Activated CD8-positive, alpha-beta memory T cell treated with anti-CD3 and anti-CD28 coated beads for 36 hours (primary cell): ENCODE data around the gene UQCC2. TPM values are rescaled to one million over a fixed set of nuclear protein-coding genes. Genes with fewer than 3 reads are reported as not detected.

Experiments
- CTCF ChIA-PET: fragments of 350-600 bp; sonication (Branson Sonifier 250); formaldehyde crosslinking; loops from one replicate; lab custom pipeline; 2021; ENCODE audit warnings: antibody characterized with exemption; lab: Charles Lee
- POLR2A ChIA-PET: fragments of 350-600 bp; sonication (Branson Sonifier 250); formaldehyde crosslinking; loops from one replicate; lab custom pipeline; 2021; ENCODE audit warnings: antibody characterized with exemption; lab: Charles Lee
- total RNA-seq, 2 experiments: library from RNA; stranded (reverse); gene quantifications; one replicate each; pipeline ENCODE4 v1.2.3, GENCODE V29; 2021

Gene UQCC2
- total RNA-seq, 2 experiments from 2014 or later, result 150 to 154 TPM

DNA sequence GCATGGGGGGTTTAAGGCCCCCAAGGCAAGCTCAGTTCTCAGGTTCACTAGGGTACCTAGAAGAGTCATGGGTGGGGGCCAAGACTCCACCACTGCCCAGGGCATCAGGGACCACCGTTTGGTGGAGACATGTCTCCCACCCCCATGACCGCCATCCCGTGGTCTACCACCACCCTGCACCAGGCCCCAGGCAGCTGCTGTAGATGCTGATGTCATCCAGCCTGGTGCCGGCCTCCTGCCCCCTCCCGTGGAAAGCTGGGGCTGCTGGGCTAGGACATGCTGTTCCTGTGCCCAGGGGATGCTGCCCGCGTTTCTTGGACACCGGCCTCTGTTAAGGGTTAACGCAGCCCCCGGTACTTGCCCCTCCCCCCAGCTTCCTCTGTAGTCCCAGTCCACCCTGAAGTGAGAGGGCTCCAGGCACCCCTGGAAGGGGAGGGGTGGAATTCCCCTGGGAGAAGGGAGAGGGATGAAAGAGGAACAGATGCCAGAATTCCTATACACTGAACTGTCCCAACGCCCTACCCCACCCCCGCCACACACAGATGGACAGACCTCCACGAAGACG lies 34.6 kb upstream of the UQCC2 start:
- POLR2A ChIA-PET, result no interaction called here
- CTCF ChIA-PET, result interaction anchor here (1.0 to 1.1 kb wide), 2 partner anchors 165 to 281 kb away, joined by 3 to 4 read pairs; no protein-coding TSS in a partner anchor

DNA sequence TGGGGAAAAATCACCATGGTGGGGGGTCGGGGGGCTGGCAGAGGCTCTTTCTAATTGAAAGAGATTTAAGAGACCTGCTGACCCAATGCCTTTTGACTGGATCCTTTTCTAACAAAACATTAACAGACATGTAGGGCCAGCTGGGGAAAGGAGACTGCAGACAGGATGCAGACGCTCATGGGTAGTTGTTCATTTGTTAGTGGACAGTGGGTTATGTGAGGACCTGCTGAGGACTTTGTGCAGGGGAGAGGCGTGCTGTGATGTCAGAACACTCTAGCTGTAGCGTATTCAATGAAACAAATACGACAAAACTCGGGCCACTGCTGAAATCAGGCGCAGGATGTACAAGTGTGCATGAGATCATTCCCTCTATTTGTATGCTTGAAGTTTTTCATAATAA lies 34.0 kb upstream of the UQCC2 start:
- CTCF ChIA-PET, result interaction anchor here (1.0 to 2.2 kb wide), 3 partner anchors 34 to 282 kb away, joined by 3 to 9 read pairs (median 4); partner anchors contain the start of gene UQCC2
- POLR2A ChIA-PET, result no interaction called here

DNA sequence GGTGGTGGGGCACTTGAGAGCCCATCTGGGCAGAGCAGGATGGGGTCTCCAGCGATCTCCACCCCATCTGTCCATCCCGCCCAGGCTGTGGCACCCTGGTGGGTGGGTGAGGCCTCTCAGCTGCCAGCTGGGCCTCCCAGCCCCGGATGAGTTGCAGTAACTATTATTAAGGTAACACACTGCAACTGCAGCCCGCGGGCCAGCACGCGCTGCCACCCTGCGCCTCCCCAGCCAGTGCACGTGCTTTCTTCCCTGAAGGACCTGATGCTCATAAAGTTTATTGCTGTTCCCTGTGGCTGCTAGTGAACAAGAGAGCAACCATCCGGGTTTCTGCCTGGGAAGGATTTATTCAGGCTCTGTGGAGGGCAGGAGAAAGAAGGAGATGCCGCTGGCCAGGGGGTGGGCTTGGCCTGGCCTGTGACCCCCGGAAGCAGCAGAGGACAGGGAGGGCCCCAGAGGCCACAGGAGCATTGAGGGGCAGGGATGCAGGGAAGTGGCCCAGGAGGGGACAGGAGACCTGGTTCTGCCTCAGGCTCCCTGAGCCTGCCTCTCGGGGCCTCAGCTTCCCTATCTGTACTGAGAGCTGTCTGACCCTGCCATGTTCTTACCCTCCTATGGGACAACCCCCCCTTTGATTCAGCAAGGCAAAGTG lies 33.5 kb upstream of the UQCC2 start:
- POLR2A ChIA-PET, result no interaction called here
- CTCF ChIA-PET, result interaction anchor here (0.6 to 2.2 kb wide), 10 partner anchors 9 to 419 kb away, joined by 3 to 9 read pairs (median 3); partner anchors contain the start of gene UQCC2

DNA sequence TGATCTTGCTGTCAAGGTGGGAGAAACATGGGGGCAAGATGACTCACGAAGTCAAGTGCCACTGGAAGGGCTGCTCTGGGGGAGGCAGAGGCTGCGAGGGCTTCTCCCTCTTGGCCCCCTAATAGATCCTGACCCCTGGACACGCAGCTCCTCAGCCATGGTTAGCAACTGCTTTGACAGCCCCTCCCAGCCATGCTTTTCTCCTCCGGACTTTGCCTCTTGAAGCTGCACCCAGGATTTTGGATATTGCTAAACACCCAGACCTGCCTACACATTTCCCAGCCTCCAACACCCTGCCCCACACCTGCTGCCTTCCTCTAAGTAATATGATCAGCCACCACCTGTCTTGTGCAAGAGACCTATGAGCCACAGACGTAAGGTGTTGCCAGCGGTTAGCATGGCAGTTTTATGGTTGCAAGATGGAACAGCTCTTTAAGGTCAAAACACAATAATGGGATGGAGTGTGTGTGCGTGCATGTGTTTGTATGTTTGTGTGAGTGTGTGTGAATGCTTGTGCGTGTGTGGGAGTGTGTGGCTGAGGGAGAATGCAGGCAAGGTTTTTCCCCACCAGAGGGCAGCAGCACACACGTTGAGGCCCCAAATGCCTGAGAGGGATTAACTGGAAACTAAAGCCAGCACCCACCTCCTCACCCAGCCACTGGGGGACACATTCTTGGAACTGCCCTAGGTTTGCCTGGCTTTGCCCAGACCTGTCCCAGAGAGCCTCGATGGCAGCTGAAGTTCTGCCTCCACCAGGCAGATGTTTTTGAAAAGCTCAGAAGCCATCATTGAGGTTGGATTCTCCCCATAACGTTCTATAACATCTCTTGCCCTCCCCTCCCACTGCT lies 32.7 kb upstream of the UQCC2 start:
- ChIA-PET CTCF (interaction anchor here (0.6 to 2.2 kb wide), 16 partner anchors 9 to 468 kb away, joined by 3 to 9 read pairs (median 3); partner anchors contain the start of gene UQCC2), POLR2A (no interaction called here)

DNA sequence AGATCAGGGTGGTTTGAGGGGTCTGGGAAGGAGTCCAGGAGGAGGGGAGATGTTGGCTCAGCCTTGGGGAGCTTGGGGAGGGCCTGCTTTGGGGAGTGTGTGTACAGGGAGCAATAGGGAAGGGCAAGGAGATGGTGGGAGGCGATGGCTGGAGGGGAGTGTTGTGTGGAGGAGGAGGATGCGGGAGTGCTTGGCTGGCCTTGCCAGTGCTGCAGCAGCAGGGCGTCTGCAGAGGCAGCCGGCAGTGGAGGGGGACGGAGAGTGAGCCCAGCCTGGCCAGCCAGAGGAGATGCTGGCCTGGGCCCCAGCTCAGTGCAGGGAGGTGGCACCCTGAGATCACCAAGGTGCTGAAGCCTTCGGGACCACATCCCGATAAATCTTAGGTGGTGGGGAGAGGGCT lies 31.3 kb upstream of the UQCC2 start:
- POLR2A ChIA-PET, result interaction anchor here (0.5 kb wide), 1 partner anchor 38 kb away, joined by 7 read pairs; no protein-coding TSS in a partner anchor
- CTCF ChIA-PET, result interaction anchor here (0.7 to 1.3 kb wide), 3 partner anchors 26 to 285 kb away, joined by 3 to 4 read pairs (median 3); no protein-coding TSS in a partner anchor

DNA sequence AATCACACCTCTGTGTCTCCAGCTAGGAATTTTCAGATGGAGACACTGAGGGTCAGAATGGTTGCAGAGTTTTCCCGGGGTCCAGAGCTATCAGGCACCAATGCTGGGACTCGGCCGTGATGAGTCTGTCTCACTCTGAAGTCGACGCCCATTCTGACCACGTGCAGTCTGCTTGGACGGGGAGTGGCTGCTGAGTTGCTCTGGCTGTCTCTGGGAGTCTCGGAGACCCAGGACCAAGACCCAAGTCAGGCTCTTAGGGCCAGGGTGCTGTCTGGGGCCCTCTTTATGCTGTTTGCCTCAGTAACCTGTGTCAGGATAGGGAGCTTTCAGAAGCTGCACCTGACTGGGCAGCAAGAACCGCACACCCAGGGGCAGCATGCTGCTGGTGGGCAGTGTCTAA lies 30.6 kb upstream of the UQCC2 start:
- ChIA-PET POLR2A (no interaction called here), CTCF (no interaction called here)

DNA sequence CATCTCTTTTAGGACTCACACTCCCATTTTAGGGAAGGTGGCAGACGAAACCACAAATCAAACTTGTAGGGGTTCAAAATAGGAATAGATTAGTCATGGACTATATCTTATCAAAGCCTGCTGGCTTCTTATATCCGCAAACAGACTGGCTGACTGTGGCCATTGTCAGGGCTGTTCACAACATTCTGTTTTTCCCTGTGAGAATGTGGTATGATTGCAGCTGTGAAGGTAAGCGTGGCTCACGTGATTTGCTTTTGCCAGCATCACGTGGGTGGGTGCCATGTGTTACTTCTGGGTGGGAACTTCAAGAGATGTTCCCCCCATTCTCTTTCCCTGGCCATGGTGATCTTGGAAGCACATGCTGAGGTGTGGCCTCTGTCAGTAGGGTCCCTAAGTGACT lies 29.3 kb upstream of the UQCC2 start:
- ChIA-PET CTCF (interaction anchor here (0.6 to 1.7 kb wide), 2 partner anchors 9 to 189 kb away, joined by 3 to 4 read pairs; no protein-coding TSS in a partner anchor), POLR2A (no interaction called here)

DNA sequence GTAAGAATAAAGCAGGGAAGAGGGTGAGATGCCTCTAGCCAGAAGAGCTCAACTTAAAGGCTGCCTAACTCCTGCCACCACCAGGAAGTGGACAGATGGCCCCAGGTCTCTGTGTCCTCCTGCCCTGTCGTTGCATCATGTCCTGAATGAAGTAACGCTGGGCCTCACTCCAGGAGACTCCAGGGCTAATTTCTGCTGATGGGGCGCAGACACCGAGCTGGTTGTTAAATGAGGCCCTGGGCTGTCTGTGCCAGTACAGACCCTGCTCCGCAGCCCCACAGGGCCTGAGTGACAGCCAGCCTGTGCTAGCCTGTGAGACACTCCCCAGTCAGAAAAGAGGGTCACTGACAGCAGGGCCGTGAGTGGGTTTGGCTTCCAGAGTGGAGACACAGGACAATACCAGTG lies 28.7 kb upstream of the UQCC2 start:
- CTCF ChIA-PET, result interaction anchor here (1.7 kb wide), 1 partner anchor 10 kb away, joined by 3 read pairs; no protein-coding TSS in a partner anchor
- POLR2A ChIA-PET, result no interaction called here

DNA sequence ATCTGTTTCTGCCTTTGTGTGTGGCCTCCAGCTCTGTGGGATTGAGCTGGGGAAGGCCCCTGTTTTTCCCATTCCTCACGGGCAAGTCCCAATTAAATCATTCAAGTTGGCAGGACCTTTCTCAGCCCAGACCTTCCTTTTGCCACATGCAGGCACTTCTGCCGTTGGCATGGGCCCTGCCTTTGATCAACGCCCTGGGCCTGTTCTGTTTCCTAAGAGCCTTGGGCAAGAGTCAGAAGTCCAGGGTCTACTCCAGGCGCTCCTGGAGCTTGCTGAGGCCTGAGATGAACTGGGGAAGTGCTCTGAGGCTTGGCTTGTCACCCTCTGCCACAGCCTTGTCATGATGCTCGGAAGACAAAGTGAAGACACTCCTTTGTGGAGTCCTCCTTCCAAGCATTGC lies 28.1 kb upstream of the UQCC2 start:
- POLR2A ChIA-PET, result no interaction called here

DNA sequence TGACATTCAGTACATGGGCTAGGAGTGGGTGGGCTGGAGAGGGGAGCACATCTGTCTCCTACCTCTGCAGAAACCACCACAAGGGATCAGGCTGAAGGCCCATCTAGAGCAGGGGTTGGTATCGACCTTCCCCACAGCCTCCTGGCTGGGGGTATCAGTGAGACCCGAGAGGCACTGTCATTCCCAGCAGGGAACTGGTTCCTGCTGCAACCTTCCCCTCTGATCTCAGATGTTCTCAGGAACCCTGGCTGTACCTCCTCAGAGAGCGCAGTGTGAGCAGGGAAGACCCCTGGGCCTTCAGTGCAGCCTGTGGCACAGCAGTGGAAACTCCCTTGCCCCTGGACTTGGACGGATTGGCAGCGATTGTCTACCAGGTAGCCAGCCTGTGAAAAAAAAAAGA lies 27.4 kb upstream of the UQCC2 start:
- POLR2A ChIA-PET, result no interaction called here

More for the DNA sequence above, 28.1 kb upstream of the UQCC2 start:
- CTCF ChIA-PET, result interaction anchor here (1.7 kb wide), 1 partner anchor 10 kb away, joined by 3 read pairs; no protein-coding TSS in a partner anchor

DNA sequence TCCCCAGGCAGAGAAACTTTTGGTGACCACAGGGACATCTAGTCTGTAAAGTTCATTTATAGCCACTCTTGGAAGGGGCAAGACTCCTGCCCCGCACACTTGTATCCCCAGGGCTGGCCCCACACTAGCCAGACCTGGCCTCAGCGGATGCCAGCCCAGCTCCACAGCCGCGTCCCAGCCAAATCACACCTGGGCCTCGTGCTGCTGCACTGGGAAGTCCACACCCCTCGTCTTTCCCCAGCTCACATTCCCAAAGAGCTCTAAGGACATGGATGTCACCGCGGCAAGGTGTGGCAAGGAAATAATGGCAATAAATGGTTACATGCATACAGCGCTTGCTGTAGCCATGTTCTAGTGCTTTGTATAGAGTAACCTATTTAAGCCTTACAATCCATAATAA lies 26.7 kb upstream of the UQCC2 start:
- POLR2A ChIA-PET, result no interaction called here
- CTCF ChIA-PET, result interaction anchor here (0.6 kb wide), 1 partner anchor 462 kb away, joined by 3 read pairs; no protein-coding TSS in a partner anchor

More for the DNA sequence above, 27.4 kb upstream of the UQCC2 start:
- CTCF ChIA-PET, result no interaction called here

DNA sequence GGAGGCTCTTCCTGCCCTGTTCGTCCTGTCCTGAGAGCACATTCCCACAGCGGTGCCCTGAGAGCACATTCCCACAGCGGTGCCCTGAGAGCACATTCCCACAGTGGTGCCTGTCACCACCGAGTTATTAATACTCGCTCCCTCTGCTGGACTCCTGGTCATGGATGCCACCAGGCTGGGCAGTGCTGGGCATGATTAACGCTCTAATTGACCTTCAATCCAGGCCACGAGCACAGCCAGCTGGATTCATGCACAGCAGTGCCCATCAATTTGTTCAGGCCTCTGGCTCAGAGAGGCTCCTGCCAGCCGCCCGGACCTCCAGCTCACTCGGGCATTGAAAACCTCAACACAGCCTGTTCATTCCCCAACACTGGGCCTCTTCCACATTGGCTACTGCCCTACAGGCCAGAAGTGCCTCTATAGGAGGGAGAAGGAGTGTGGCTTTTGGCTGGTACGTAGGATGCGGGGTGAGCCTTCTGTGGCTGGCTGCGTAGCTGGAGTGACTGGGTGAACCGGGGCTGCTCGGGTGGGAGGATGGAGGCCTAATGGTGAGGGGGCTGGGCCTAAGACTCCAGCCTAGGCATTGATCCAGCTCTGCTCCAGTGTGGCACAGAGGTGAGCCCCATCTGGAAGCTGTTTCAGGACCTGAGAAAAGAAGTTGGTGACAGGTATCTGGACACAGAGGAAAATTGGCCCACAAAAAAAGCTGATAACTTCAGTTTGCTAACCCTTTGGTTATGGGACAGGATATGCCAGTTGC lies 25.9 kb upstream of the UQCC2 start:
- POLR2A ChIA-PET, result no interaction called here
- CTCF ChIA-PET, result interaction anchor here (0.6 kb wide), 1 partner anchor 462 kb away, joined by 3 read pairs; no protein-coding TSS in a partner anchor

DNA sequence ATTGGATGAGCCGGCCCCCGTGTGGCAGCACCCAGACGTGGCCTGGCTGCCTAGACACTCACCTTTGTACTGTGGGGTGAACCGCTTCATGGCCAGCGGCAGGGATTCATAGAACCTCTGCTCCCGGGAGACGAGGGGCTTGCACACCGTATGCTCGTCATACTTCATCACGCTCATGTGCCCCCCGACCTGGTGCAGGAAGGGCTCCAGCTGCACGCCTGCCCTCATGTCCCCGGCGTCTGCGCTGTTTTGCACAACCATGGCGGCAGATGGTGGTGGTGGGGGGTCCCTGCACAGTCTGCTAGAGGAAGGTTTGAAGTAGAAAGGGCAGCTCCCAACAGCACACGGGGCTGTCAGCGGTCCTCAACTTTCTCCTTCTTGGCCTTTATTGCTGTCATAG lies 23.7 kb upstream of the UQCC2 start:
- ChIA-PET POLR2A (no interaction called here), CTCF (interaction anchor here (1.3 kb wide), 1 partner anchor 9 kb away, joined by 4 read pairs; no protein-coding TSS in a partner anchor)

DNA sequence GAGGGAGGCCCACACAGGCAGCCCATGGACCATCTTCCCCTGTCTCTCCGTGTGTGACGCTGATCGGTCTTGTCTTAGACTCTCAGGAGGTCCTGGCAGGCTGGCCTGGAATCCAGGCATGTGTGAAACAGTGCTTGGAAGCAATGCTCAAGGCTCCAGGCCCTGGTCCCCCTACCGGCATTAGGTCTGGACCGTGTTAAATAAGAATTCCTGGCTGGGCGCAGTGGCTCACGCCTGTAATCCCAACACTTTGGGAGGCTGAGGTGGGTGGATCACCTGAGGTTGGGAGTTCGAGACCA lies 22.2 kb upstream of the UQCC2 start:
- ChIA-PET CTCF (no interaction called here), POLR2A (no interaction called here)

DNA sequence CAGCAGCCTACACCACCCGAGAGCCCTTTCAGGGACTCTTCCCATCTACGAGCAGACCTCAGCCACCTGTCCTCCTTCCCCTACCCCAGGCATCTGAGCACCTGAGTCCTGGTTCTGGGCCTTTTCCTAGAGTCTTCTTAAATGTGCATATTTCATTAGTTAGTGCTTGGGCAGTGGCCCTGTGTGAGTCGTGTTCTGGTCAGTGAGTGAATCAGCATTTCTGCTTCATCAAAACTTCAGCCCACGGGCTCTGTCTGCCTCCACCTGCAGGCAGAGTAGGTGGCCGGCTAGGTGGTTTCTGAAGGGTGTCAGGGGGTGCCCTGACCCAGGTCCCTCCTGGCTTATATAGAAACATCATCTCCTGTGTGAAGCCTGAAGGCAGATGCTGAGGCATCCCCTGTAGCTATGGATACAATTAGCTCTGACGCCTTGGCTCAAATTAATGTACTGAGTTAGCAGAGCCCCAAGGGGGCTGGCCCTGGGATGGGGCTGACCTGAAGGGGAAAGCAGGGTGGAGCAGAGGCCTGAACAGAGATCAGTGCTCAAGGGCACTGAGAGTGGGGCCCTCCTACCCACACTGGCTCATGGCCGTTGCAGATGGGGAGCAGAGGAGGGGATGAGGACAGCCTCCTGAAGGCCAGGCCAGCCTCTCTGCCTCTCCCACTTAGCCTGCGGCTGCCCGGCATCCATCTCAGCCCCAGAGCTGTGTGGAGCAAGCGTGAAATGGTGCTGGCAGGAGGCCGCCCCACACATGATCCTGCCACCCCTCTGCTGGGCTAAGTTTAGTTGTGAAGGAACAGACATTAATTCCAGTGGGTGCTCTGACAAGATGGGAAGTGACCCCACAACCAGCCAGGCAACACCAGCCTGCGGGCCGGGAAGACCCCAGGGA lies 21.6 kb upstream of the UQCC2 start:
- ChIA-PET POLR2A (interaction anchor here (0.6 kb wide), 1 partner anchor 214 kb away, joined by 3 read pairs; no protein-coding TSS in a partner anchor), CTCF (no interaction called here)

DNA sequence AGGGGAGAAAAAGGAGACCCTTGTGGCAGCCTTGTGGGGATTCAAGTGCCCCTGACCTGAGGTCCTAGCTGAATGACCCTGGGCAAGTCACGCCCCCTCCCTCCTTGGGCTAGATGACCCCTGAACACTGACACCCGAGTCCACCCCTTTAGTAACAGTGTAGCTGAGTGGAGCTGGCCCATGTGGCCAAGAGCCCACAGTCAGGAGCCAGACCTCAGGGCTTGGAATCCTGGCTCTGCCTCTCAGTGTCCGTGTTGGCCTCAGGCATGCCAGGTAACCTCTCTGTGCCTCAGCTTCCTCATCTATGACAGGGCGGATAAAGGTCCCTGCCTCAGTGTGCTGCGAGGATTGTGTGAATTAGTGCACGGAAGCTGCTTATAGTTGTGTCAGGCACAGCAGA lies 20.9 kb upstream of the UQCC2 start:
- POLR2A ChIA-PET, result interaction anchor here (0.6 kb wide), 1 partner anchor 214 kb away, joined by 3 read pairs; no protein-coding TSS in a partner anchor
- CTCF ChIA-PET, result no interaction called here

DNA sequence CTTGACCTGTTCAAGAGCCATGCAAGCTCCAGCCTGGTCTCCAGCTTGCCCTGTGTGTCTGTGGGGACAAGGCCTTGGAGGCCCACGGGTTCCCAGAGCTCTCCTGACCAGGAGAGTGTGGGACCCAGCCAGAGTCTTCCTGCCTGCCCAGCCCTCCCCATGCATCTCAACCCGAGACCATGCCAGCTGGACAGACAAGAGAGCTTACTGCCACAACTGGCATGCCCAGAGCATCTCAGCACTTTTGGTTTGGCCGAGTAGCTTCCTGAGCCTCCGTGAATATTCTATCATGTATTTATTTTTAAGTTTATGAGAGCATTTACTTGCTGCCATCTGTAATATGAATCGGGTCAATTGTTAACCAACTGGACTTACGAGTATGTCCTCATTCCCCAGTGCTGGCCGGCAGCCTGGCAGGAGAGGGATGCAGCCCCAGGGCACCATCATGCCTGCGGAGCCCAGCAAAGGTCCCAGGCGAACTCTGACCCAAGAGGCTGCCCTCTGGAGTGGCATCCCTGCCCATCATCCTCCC lies 20.3 kb upstream of the UQCC2 start:
- ChIA-PET CTCF (interaction anchor here (1.2 kb wide), 1 partner anchor 10 kb away, joined by 3 read pairs; no protein-coding TSS in a partner anchor), POLR2A (no interaction called here)
